Measurements from ENCODE around the gene BMP8B. TPM values are rescaled to one million over a fixed set of nuclear protein-coding genes. Genes with fewer than 3 reads are reported as not detected.

Gene BMP8B
- total RNA-seq, 4 donors from 2014 or later: 0.83 to 4.6 (median 2.3) TPM

GRCh38 chr1:39812913-39813312 lies 24.2 kb upstream of the BMP8B start:
- intact Hi-C loops (cut with DNase I): no loop called here
- TF ChIP-seq CTCF (IDR thresholded peaks at IDR 0.05): no peak
- WGBS: 91% methylated on average over 3 of the region's 3 CpGs

DNA sequence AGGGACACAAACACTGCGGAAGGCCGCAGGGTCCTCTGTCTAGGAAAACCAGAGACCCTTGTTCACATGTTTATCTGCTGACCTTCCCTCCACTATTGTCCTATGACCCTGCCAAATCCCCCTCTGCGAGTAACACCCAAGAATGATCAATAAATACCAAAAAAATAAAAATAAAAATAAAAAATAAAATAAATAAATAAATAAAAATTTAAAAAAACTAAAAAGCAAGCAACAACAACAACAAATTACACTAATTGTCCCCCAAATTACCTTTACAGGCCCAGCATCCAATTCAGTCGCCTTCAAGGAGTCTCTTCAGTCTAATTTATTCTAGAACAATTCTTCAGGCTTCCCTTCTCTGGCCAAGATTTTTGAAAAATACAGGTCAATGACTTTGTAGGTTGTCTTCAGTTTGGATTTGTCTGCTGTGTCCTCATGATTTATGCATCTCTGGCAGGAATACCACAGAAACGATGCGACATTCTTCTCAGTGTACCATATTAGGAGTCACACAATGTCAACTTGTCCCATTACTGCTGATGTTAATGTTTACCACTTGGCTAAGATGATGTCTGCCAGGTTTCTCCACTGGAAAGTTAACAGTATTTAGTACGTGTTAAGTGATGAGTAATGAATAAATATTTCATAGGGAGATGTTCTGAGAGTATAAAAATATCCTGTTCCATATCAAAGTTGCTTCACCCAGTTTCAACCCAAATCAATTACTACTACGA lies 20.3 kb upstream of the BMP8B start:
- no peak for TF ChIP-seq POLR2A (IDR thresholded peaks at IDR 0.05; ENCODE audit: low read depth)
- peak; percentile 7 for TF ChIP-seq EP300 (IDR thresholded peaks at IDR 0.05)
- intact Hi-C loops (cut with DNase I): no loop called here
- Histone ChIP-seq H3K4me1 (peaks cover 0 to 22% (median 17%) of the 10 kb centered on the region in 4 donors), H3K9me3 (peaks cover 0 to 9% (median 7%) of the 10 kb centered on the region in 4 donors), H3K36me3 (no peaks in the 10 kb centered on the region), H3K27me3 (no peaks in the 10 kb centered on the region), H3K4me3 (no peak overlapping the region), H3K27ac (replicated peaks in 1 of 4) (peak overlapping the region in 2 of 4 donors; percentile 33 to 49)
- no peak for DNase-seq (ENCODE audit: extremely low spot score)
- WGBS: 46% methylated on average over 6 of the region's 8 CpGs

More at GRCh38 chr1:39812913-39813312, 24.2 kb upstream of the BMP8B start:
- Histone ChIP-seq H3K4me3 (no peak overlapping the region), H3K36me3 (no peaks in the 10 kb centered on the region), H3K27ac (replicated peaks in 1 of 4) (no peak overlapping the region), H3K4me1 (peaks cover 0 to 26% (median 17%) of the 10 kb centered on the region in 4 donors), H3K27me3 (peaks cover 0 to 6% (median 0%) of the 10 kb centered on the region in 4 donors), H3K9me3 (no peaks in the 10 kb centered on the region)
- DNase-seq (ENCODE audit: extremely low spot score): no peak

DNA sequence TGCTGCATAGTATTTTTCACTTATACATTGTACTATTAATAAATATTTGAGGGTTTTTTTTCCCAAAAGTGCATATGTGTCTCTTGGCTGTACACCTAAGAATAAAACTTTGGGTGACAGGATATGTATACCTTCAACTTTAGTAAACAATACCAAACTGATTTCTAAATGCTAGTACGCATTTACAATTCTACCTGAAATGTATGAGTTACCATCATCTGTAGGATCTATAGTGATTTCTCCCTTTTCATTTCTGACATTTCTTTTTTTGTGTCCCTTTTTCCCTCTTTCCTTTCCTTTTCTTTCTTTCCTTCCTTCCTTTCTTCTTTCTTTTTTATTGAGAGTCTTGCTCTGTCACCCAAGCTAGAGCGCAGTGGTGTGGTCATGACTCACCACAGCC lies 16.7 kb upstream of the BMP8B start:
- Histone ChIP-seq H3K4me3 (no peak overlapping the region), H3K9me3 (peaks cover 0 to 9% (median 7%) of the 10 kb centered on the region in 4 donors), H3K27ac (replicated peaks in 1 of 4) (no peak overlapping the region), H3K27me3 (no peaks in the 10 kb centered on the region), H3K36me3 (no peaks in the 10 kb centered on the region), H3K4me1 (peaks cover 0 to 22% (median 17%) of the 10 kb centered on the region in 4 donors)
- intact Hi-C loops (cut with DNase I): no loop called here
- TF ChIP-seq POLR2AphosphoS5 (IDR thresholded peaks at IDR 0.05) (no peak), CTCF (IDR thresholded peaks at IDR 0.05) (no peak), EP300 (IDR thresholded peaks at IDR 0.05) (no peak), POLR2A (IDR thresholded peaks at IDR 0.05; ENCODE audit: low read depth) (no peak)
- WGBS: 98% methylated on average over 2 of the region's 2 CpGs
- DNase-seq (ENCODE audit: extremely low spot score): no peak

DNA sequence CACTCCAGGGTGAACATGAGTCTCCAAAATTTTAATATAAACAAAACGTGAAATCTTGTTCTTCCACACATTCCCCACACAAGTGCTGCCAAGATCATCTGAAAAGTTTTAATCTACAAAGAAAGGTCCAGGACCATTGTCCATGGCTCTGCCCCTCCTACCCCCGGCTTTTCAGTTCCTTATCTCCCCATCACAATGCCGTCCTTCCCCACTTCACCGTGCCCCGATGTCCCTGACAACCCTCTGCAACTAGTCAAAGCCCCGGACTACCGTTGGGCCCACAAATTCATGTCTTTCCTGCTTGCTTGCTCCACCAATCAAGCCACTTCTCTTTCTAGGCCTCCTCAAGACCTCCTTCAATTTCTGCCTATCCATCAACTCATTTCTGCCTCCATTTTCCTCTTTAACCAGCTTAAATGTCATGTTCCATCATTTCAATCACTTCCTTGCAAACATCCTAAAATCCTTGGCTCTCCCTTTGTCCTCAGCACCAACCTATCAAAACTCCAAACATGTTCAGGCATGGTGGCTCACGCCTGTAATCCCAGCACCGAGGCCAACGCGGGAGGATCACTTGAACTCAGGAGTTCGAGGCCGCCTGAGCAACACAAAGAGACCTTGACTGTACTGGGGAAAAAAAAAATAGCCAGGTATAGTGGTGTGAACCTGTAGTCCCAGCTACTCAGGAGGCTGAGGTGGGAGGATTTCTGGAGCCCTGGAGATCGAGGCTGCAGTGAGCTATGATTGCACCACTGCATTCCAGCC lies 14.0 kb upstream of the BMP8B start:
- Histone ChIP-seq H3K4me3 (no peak overlapping the region), H3K36me3 (no peaks in the 10 kb centered on the region), H3K9me3 (peaks cover 0 to 9% (median 7%) of the 10 kb centered on the region in 4 donors), H3K27ac (replicated peaks in 1 of 4) (no peak overlapping the region), H3K4me1 (peaks cover 0 to 13% (median 9%) of the 10 kb centered on the region in 4 donors), H3K27me3 (peaks cover 0 to 4% (median 0%) of the 10 kb centered on the region in 4 donors)
- no peak for TF ChIP-seq POLR2A (IDR thresholded peaks at IDR 0.05; ENCODE audit: low read depth)
- TF ChIP-seq CTCF (IDR thresholded peaks at IDR 0.05): no peak
- no peak for TF ChIP-seq EP300 (IDR thresholded peaks at IDR 0.05)
- TF ChIP-seq POLR2AphosphoS5 (IDR thresholded peaks at IDR 0.05): no peak
- WGBS: 88% methylated on average over 14 of the region's 14 CpGs
- no peak for DNase-seq (ENCODE audit: extremely low spot score)
- intact Hi-C loops (cut with DNase I): no loop called here

DNA sequence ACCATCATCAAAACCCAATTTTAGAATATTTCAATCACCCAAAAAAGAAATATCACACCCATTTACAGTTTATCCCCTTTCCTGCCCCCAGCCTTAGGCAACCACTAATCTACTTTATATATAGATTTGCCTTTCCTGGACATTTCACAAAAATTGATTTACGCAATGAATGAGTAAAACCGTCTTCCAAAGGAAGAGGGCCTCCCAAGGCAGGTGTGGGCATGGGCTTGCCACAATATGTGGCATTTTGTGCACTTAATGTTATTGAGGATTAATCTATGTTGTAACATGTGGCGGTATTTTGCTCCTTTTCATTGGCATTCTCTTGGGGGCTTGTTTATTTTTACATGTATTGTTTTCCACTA lies 11.8 kb upstream of the BMP8B start:
- Histone ChIP-seq H3K27me3 (peaks cover 0 to 7% (median 0%) of the 10 kb centered on the region in 4 donors), H3K4me3 (no peak overlapping the region), H3K9me3 (peaks cover 0 to 5% (median 4%) of the 10 kb centered on the region in 4 donors), H3K36me3 (no peaks in the 10 kb centered on the region), H3K4me1 (peaks cover 0 to 13% (median 9%) of the 10 kb centered on the region in 4 donors), H3K27ac (replicated peaks in 1 of 4) (no peak overlapping the region)
- 88% methylated on average over 3 of the region's 3 CpGs for WGBS
- DNase-seq (ENCODE audit: extremely low spot score): no peak
- TF ChIP-seq CTCF (IDR thresholded peaks at IDR 0.05) (no peak), EP300 (IDR thresholded peaks at IDR 0.05) (no peak), POLR2A (IDR thresholded peaks at IDR 0.05; ENCODE audit: low read depth) (no peak), POLR2AphosphoS5 (IDR thresholded peaks at IDR 0.05) (no peak)
- intact Hi-C loops (cut with DNase I): no loop called here
